Endothelial cell of umbilical vein (primary cell): ENCODE results near the gene ZNF8. TPM values are rescaled to one million over a fixed set of nuclear protein-coding genes. Genes with fewer than 3 reads are reported as not detected.

Experiments used
- BruUV-seq: library from RNA; stranded (reverse); fragments of 400-500 nt; replicated peaks from 2 replicates; lab custom pipeline; 2021; lab: Mats Ljungman, UMichigan
- CTCF ChIA-PET: fragments of 300-600, 350-600 bp; sonication (Branson Sonifier 250); formaldehyde crosslinking; loops from one replicate; lab custom pipeline; 2021; ENCODE audit warnings: antibody characterized with exemption, inconsistent platforms; lab: Charles Lee
- POLR2A ChIA-PET: fragments of 300-600, 350-600 bp; sonication (Branson Sonifier 250); formaldehyde crosslinking; loops from one replicate; lab custom pipeline; 2021; ENCODE audit warnings: antibody characterized with exemption, inconsistent platforms; lab: Charles Lee
- DNase-seq: peaks from one replicate; pipeline ENCODE4 v3.0.0-alpha.2; 2011; ENCODE audit warnings: low read depth, low spot score
- FAIRE-seq: peaks from 2 replicates; lab custom pipeline; 2011; peaks lifted over from hg19 to GRCh38; lab: Jason Lieb, UNC
- H2AFZ ChIP-seq: 2 replicates; pipeline ENCODE4 v1.6.0; 2012; ENCODE audit warnings: low read depth, low read length, control low read depth, inconsistent platforms
- H3K27ac ChIP-seq: 2 replicates; pipeline ENCODE4 v1.5.1; 2011; ENCODE audit warnings: low read depth, mild to moderate bottlenecking, control low read depth, low read length, moderate library complexity; ENCODE audit not compliant: insufficient read depth
- H3K27me3 ChIP-seq, 2 experiments: 2 replicates each; pipeline versions ENCODE4 v1.6.0 to v1.6.1; 2011; ENCODE audit warnings: low read length in 2 of 2, mixed read lengths in 1 of 2; ENCODE audit not compliant: control insufficient read depth in 2 of 2, insufficient read depth in 2 of 2
- H3K36me3 ChIP-seq, 2 experiments: 2 replicates in 1 of 2; 3 replicates in 1 of 2; pipeline ENCODE4 v1.5.1; 2011; ENCODE audit warnings: low read length in 2 of 2, mild to moderate bottlenecking in 1 of 2, moderate library complexity in 1 of 2; ENCODE audit not compliant: control insufficient read depth in 2 of 2, insufficient read depth in 2 of 2; ENCODE audit errors: extremely low read depth in 1 of 2
- H3K4me1 ChIP-seq: 3 replicates; pipeline ENCODE4 v1.5.1; 2011; ENCODE audit warnings: mild to moderate bottlenecking, low read length; ENCODE audit not compliant: control insufficient read depth, insufficient read depth; ENCODE audit errors: extremely low read depth
- H3K4me2 ChIP-seq: 2 replicates; pipeline ENCODE4 v1.6.1; 2011; ENCODE audit warnings: low read length, control low read depth, mixed read lengths; ENCODE audit not compliant: insufficient read depth
- H3K4me3 ChIP-seq, 3 experiments: fragments of 200-600 bp in 1 of 3; sonication (generic), shearing (Covaris generic) in 1 of 3; replicated peaks in 1 of 3; 2 replicates each; pipeline ENCODE4 v1.5.1; 2011 to 2016; ENCODE audit warnings: control low read depth in 3 of 3, low read length in 3 of 3, mild to moderate bottlenecking in 2 of 3, inconsistent platforms in 1 of 3, low read depth in 1 of 3, moderate library complexity in 1 of 3; ENCODE audit not compliant: insufficient read depth in 1 of 3
- H3K79me2 ChIP-seq: 2 replicates; pipeline ENCODE4 v1.6.0; 2012; ENCODE audit warnings: low read length, inconsistent platforms; ENCODE audit not compliant: control insufficient read depth, insufficient read depth
- H3K9ac ChIP-seq: replicated peaks from 2 replicates; pipeline ENCODE3; 2011; ENCODE audit warnings: low read length, control low read depth; ENCODE audit not compliant: insufficient read depth; ENCODE audit errors: extremely low read depth
- H3K9me1 ChIP-seq: replicated peaks from 3 replicates; pipeline ENCODE4 v1.6.0; 2011; ENCODE audit warnings: mild to moderate bottlenecking, low read length; ENCODE audit not compliant: control insufficient read depth, insufficient read depth; ENCODE audit errors: extremely low read depth
- H3K9me3 ChIP-seq: replicated peaks from 2 replicates; pipeline ENCODE4 v1.5.1; 2012; ENCODE audit warnings: low read length, inconsistent platforms; ENCODE audit not compliant: control insufficient read depth, insufficient read depth
- H4K20me1 ChIP-seq: replicated peaks from 2 replicates; pipeline ENCODE3; 2011; ENCODE audit warnings: mild to moderate bottlenecking, low read length; ENCODE audit not compliant: control insufficient read depth, insufficient read depth; ENCODE audit errors: extremely low read depth
- CTCF ChIP-seq, 2 donors: IDR thresholded peaks; 1 replicate in 1 of 2; 2 replicates in 1 of 2; pipeline ENCODE4 v1.5.1; 2011; ENCODE audit warnings: low read length in 2 of 2, mild to moderate bottlenecking in 2 of 2, moderate library complexity in 2 of 2, control low read depth in 1 of 2, inconsistent platforms in 1 of 2, low read depth in 1 of 2; ENCODE audit not compliant: insufficient read depth in 1 of 2; ENCODE audit errors: extremely low read depth in 1 of 2
- EZH2 ChIP-seq: IDR thresholded peaks from 2 replicates; pipeline ENCODE4 v1.6.1; 2012; ENCODE audit warnings: borderline replicate concordance, low read depth, mild to moderate bottlenecking, moderate library complexity, low read length, inconsistent platforms; ENCODE audit not compliant: severe bottlenecking
- FOS ChIP-seq: IDR thresholded peaks from 2 replicates; pipeline ENCODE4 v1.6.1; 2011; ENCODE audit warnings: mild to moderate bottlenecking, low read length, moderate library complexity, borderline replicate concordance; ENCODE audit not compliant: insufficient read depth
- GATA2 ChIP-seq: IDR thresholded peaks from 2 replicates; pipeline ENCODE4 v1.7.0; 2011; ENCODE audit warnings: low read depth, mild to moderate bottlenecking, moderate library complexity, mixed read lengths, low read length; ENCODE audit not compliant: insufficient read length, insufficient read depth
- JUN ChIP-seq: IDR thresholded peaks from 2 replicates; pipeline ENCODE4 v1.6.1; 2011; ENCODE audit warnings: borderline replicate concordance, low read depth; ENCODE audit not compliant: insufficient read length, insufficient read depth
- MYC ChIP-seq: IDR thresholded peaks from one replicate; pipeline ENCODE4 v1.6.1; 2011; ENCODE audit warnings: mild to moderate bottlenecking, low read depth, low read length
- POLR2A ChIP-seq: IDR thresholded peaks from 2 replicates; pipeline ENCODE4 v1.6.1; 2012; ENCODE audit warnings: low read depth, mild to moderate bottlenecking, control low read depth, low read length
- POLR2AphosphoS5 ChIP-seq: IDR thresholded peaks from 2 replicates; pipeline ENCODE4 v1.6.1; 2012; ENCODE audit warnings: low read depth, mild to moderate bottlenecking, control low read depth, low read length, moderate library complexity; ENCODE audit not compliant: insufficient read depth
- dilution Hi-C: fragments of 300-500 bp; cut with MboI; formaldehyde crosslinking; loops from one replicate; pipeline ENCODE4 v1.15.0; 2019; ENCODE audit warnings: low sequenced_read_pairs; ENCODE audit not compliant: extremely low pct_ligation_motif_present
- intact Hi-C: fragments of 100-400 bp; cut with micrococcal nuclease; formaldehyde crosslinking; loops from one replicate; pipeline ENCODE4 v1.10.0; 2022
- polyA plus RNA-seq, 4 experiments: library from polyadenylated mRNA; depleted of rRNA in 3 of 4; stranded (reverse) in 3 of 4; unstranded in 1 of 4; fragments of >200 nt; gene quantifications; 2 replicates each; pipeline versions ENCODE4 v1.2.1 to v1.2.3, GENCODE V29; 2011 to 2012; ENCODE audit warnings: missing spikeins in 1 of 4
- total RNA-seq: library from RNA; stranded (reverse); gene quantifications from 2 replicates; pipeline ENCODE4 v1.2.3, GENCODE V29; 2021
- TF ChIP-seq, protein P1 (sequence below): IDR thresholded peaks from 2 replicates; pipeline ENCODE4 v1.6.1; 2011; ENCODE audit not compliant: insufficient read depth, insufficient read length

ZNF8 gene
- total and polyA plus RNA-seq, 2 donors (not counting 3 experiments of a cell fraction or from before 2014, with no cell fraction given): 4.0 to 6.8 TPM

GRCh38 chr19:58248886-58249285, 29.9 kb upstream of the ZNF8 start:
- intact Hi-C loops: no loop called here

GRCh38 chr19:58252102-58252685, 26.6 kb upstream of the ZNF8 start:
- FAIRE-seq (no peak), DNase-seq (no peak)
- Histone ChIP-seq H3K4me2 (no peak overlapping the region), H3K4me3 (no peak overlapping the region), H3K9me1 (no peaks in the 10 kb centered on the region), H4K20me1 (no peaks in the 10 kb centered on the region), H3K4me1 (no peaks in the 10 kb centered on the region), H2AFZ (no peak overlapping the region), H3K9ac (no peak overlapping the region), H3K27ac (no peak overlapping the region), H3K9me3 (peaks cover 27% of the 10 kb centered on the region), H3K79me2 (no peaks in the 10 kb centered on the region), H3K36me3 (peaks cover 31 to 35% of the 10 kb centered on the region in 2 experiments), H3K27me3 (no peaks in the 10 kb centered on the region)
- BruUV-seq: no TSS peak
- TF ChIP-seq FOS (no peak), CTCF (IDR thresholded peaks at IDR 0.05; ENCODE audit: extremely low read depth in 1 of 2, insufficient read depth in 1 of 2, low read depth in 1 of 2, low read length in 2 of 2) (no peak), POLR2A (no peak), GATA2 (no peak), MYC (no peak), EZH2 (no peak), JUN (no peak), POLR2AphosphoS5 (no peak)
- TF ChIP-seq, protein P1, sequence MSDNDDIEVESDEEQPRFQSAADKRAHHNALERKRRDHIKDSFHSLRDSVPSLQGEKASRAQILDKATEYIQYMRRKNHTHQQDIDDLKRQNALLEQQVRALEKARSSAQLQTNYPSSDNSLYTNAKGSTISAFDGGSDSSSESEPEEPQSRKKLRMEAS: no peak
- ChIA-PET POLR2A (no interaction called here), CTCF (no interaction called here)
- intact Hi-C loops: no loop called here
- dilution Hi-C loops: no loop called here

More at GRCh38 chr19:58248886-58249285, 29.9 kb upstream of the ZNF8 start:
- no peak overlapping the region for H3K27ac ChIP-seq
- peaks cover 14% of the 10 kb centered on the region for H3K9me3 ChIP-seq
- no peaks in the 10 kb centered on the region for H3K9me1 ChIP-seq
- no peak overlapping the region for H3K9ac ChIP-seq
- no peaks in the 10 kb centered on the region for H3K27me3 ChIP-seq
- no TSS peak for BruUV-seq
- H3K4me3 ChIP-seq: no peak overlapping the region
- no peak for DNase-seq
- H3K79me2 ChIP-seq: no peaks in the 10 kb centered on the region
- dilution Hi-C loops: no loop called here
- CTCF ChIA-PET: no interaction called here
- no peak overlapping the region for H3K4me2 ChIP-seq
- no peak for TF ChIP-seq POLR2A
- TF ChIP-seq FOS: no peak
- TF ChIP-seq, protein P1: no peak
- no peak for TF ChIP-seq GATA2
- peaks cover 27 to 45% of the 10 kb centered on the region in 2 experiments for H3K36me3 ChIP-seq
- no peaks in the 10 kb centered on the region for H3K4me1 ChIP-seq
- no peaks in the 10 kb centered on the region for H4K20me1 ChIP-seq
- POLR2A ChIA-PET: no interaction called here
- H2AFZ ChIP-seq: no peak overlapping the region
- no peak for FAIRE-seq
